Thoracic aorta (tissue), 2 donors: ENCODE results near the gene KRT38. TPM values are rescaled to one million over a fixed set of nuclear protein-coding genes. Genes with fewer than 3 reads are reported as not detected.

Experiments used
- ATAC-seq: fragments of 150-250 bp; one replicate; pipeline ENCODE4 v1.8.0; 2017; ENCODE audit warnings: low read depth; ENCODE audit not compliant: insufficient number of reproducible peaks, low FRiP score
- DNase-seq: peaks from one replicate; pipeline ENCODE4 v3.0.0-alpha.2; 2020; ENCODE audit warnings: low spot score
- H3K27ac ChIP-seq, 2 donors: fragments of 200-600 bp; sonication (generic); 1 replicate in 1 of 2; 2 replicates in 1 of 2; pipeline ENCODE4 v1.5.1; 2016; ENCODE audit warnings: mild to moderate bottlenecking in 2 of 2, moderate library complexity in 2 of 2
- H3K27me3 ChIP-seq: fragments of 200-600 bp; sonication (generic); replicated peaks from 2 replicates; pipeline ENCODE4 v1.6.0; 2016; ENCODE audit warnings: mild to moderate bottlenecking; ENCODE audit not compliant: insufficient read depth
- H3K36me3 ChIP-seq: fragments of 200-600 bp; sonication (generic); one replicate; pipeline ENCODE4 v1.5.1; 2016
- H3K4me1 ChIP-seq, 2 donors: fragments of 200-600 bp; sonication (generic); 1 replicate in 1 of 2; 2 replicates in 1 of 2; pipeline versions ENCODE4 v1.5.1 to v1.6.0; 2016; ENCODE audit warnings: low read depth in 2 of 2, mild to moderate bottlenecking in 1 of 2; ENCODE audit not compliant: control insufficient read depth in 1 of 2
- H3K4me3 ChIP-seq: fragments of 200-600 bp; sonication (generic); 2 replicates; pipeline ENCODE4 v1.5.1; 2016; ENCODE audit warnings: mild to moderate bottlenecking
- H3K9me3 ChIP-seq: fragments of 200-600 bp; sonication (generic); 2 replicates; pipeline ENCODE4 v1.5.1; 2016
- CTCF ChIP-seq: fragments of 200-600 bp; sonication (generic); IDR thresholded peaks from one replicate; pipeline ENCODE4 v1.5.1; 2019; ENCODE audit warnings: antibody characterized with exemption
- total RNA-seq, 2 donors: library from RNA; depleted of rRNA; stranded (reverse); fragments of >200 nt; gene quantifications; one replicate each; pipeline versions ENCODE4 v1.1.0 to v1.2.3, GENCODE V29; 2016

Gene KRT38
- total RNA-seq, 2 donors from 2014 or later: not detected

GRCh38 chr17:41390411-41390938, 50.3 kb downstream of the KRT38 start:
- Histone ChIP-seq H3K4me1 (no peaks in the 10 kb centered on the region), H3K4me3 (no peak overlapping the region), H3K36me3 (no peaks in the 10 kb centered on the region), H3K27ac (no peak overlapping the region), H3K27me3 (no peaks in the 10 kb centered on the region), H3K9me3 (peaks cover 9% of the 10 kb centered on the region)
- no peak for DNase-seq
- no peak for TF ChIP-seq CTCF
- ATAC-seq: no peak

- H3K4me3 ChIP-seq: no peak overlapping the region
- ATAC-seq (no peak), DNase-seq (no peak)
- no peak for TF ChIP-seq CTCF
- no peaks in the 10 kb centered on the region for H3K27me3 ChIP-seq
- peaks cover 9% of the 10 kb centered on the region for H3K9me3 ChIP-seq
- no peaks in the 10 kb centered on the region for H3K36me3 ChIP-seq
- no peak overlapping the region for H3K27ac ChIP-seq
- H3K4me1 ChIP-seq: no peaks in the 10 kb centered on the region
Observed at GRCh38 chr17:41387670-41388069, 53.1 kb downstream of the KRT38 start.

- TF ChIP-seq CTCF: no peak
- Histone ChIP-seq H3K4me1 (no peaks in the 10 kb centered on the region), H3K36me3 (no peaks in the 10 kb centered on the region), H3K9me3 (peaks cover 9% of the 10 kb centered on the region), H3K27ac (no peak overlapping the region), H3K27me3 (no peaks in the 10 kb centered on the region), H3K4me3 (no peak overlapping the region)
- no peak for ATAC-seq
- DNase-seq: no peak
Observed at GRCh38 chr17:41386227-41386626, 54.6 kb downstream of the KRT38 start.

Other genes with a start within 250 kb of the KRT38 start
- not detected for gene KRTAP9-2, start 214.3 kb downstream of the KRT38 start, total RNA-seq
- gene KRTAP9-3, start 208.5 kb downstream of the KRT38 start, total RNA-seq: not detected
- not detected for gene KRTAP9-8, start 203.0 kb downstream of the KRT38 start, total RNA-seq
- not detected for gene KRTAP9-4, start 191.3 kb downstream of the KRT38 start, total RNA-seq
- not detected for gene KRTAP9-9, start 185.6 kb downstream of the KRT38 start, total RNA-seq
- gene KRTAP9-6, start 175.6 kb downstream of the KRT38 start, total RNA-seq: not detected
- gene KRTAP9-7, start 165.3 kb downstream of the KRT38 start, total RNA-seq: not detected
- gene KRTAP29-1, start 138.1 kb downstream of the KRT38 start, total RNA-seq: not detected
- not detected for gene KRTAP16-1, start 131.7 kb downstream of the KRT38 start, total RNA-seq
- not detected for gene KRTAP17-1, start 125.3 kb downstream of the KRT38 start, total RNA-seq
- gene KRT33A, start 90.2 kb downstream of the KRT38 start, total RNA-seq: not detected
- gene KRT33B, start 71.2 kb downstream of the KRT38 start, total RNA-seq: not detected
- not detected for gene KRT34, start 58.7 kb downstream of the KRT38 start, total RNA-seq
- not detected for gene KRT31, start 43.4 kb downstream of the KRT38 start, total RNA-seq
- gene KRT37, start 16.4 kb downstream of the KRT38 start, total RNA-seq: not detected
- gene KRT32, start 26.4 kb upstream of the KRT38 start, total RNA-seq: not detected
- gene KRT35, start 40.2 kb upstream of the KRT38 start, total RNA-seq: not detected
- not detected for gene KRT36, start 48.9 kb upstream of the KRT38 start, total RNA-seq
- 1 to 10 TPM in 1 of 2 donors, not detected in 1; 1.4 TPM for gene KRT13, start 64.6 kb upstream of the KRT38 start, total RNA-seq
- gene KRT15, start 77.9 kb upstream of the KRT38 start, total RNA-seq: under 1 TPM in 1 of 2 donors, not detected in 1; 0.68 TPM
- 10 to 100 TPM in 1 of 2 donors, 1 to 10 TPM in 1; 2.4 to 66.8 TPM for gene KRT19, start 87.3 kb upstream of the KRT38 start, total RNA-seq
- gene KRT9, start 131.1 kb upstream of the KRT38 start, total RNA-seq: under 1 TPM in 1 of 2 donors, not detected in 1; 0.42 TPM
- gene KRT14, start 145.9 kb upstream of the KRT38 start, total RNA-seq: 10 to 100 TPM in 1 of 2 donors, 1 to 10 TPM in 1; 6.9 to 18.7 TPM
- 10 to 100 TPM in 1 of 2 donors, 1 to 10 TPM in 1; 6.5 to 16.8 TPM for gene KRT16, start 171.8 kb upstream of the KRT38 start, total RNA-seq
- gene KRT17, start 183.6 kb upstream of the KRT38 start, total RNA-seq: 10 to 100 TPM; 74.7 to 87.1 TPM
- 100 to 1,000 TPM; 167 to 318 TPM for gene EIF1, start 247.9 kb upstream of the KRT38 start, total RNA-seq